NB4 (cell line): ENCODE measurements around the gene TEX13B.

Experiments
- CTCF ChIP-seq: IDR thresholded peaks from one replicate; pipeline ENCODE4 v1.5.1; 2012; ENCODE audit warnings: low read depth, low read length
- MAX ChIP-seq: IDR thresholded peaks from 2 replicates; pipeline ENCODE4 v1.6.1; 2011; ENCODE audit warnings: low read depth, low read length

GRCh38 chrX:108028854-108029253, 46.7 kb upstream of the TEX13B start:
- TF ChIP-seq CTCF (no peak), MAX (no peak)
